ENCODE data around the gene PCDHGC5.

Gene PCDHGC5

GRCh38 chr5:141491323-141492167 lies 2.7 kb downstream of the PCDHGC5 start:
- DNase-seq = no peak

GRCh38 chr5:141492168-141492885 lies 3.4 kb downstream of the PCDHGC5 start:
- DNase-seq = no peak

GRCh38 chr5:141493500-141494422 lies 4.9 kb downstream of the PCDHGC5 start:
- DNase-seq = no peak

GRCh38 chr5:141494761-141495452 lies 6.0 kb downstream of the PCDHGC5 start:
- no peak for DNase-seq

- no peak for DNase-seq
These were observed 6.6 kb downstream of the PCDHGC5 start for GRCh38 chr5:141495453-141495811.

- no peak for DNase-seq
These were observed 7.2 kb downstream of the PCDHGC5 start for GRCh38 chr5:141496038-141496437.

- no peak for DNase-seq
These were observed 12.9 kb downstream of the PCDHGC5 start for GRCh38 chr5:141501761-141502160.

GRCh38 chr5:141503681-141504080 lies 14.8 kb downstream of the PCDHGC5 start:
- DNase-seq = no peak

GRCh38 chr5:141504216-141504615 lies 15.3 kb downstream of the PCDHGC5 start:
- DNase-seq = no peak

GRCh38 chr5:141506381-141507155 lies 17.7 kb downstream of the PCDHGC5 start:
- DNase-seq = no peak

- no peak for DNase-seq
These were observed 18.7 kb downstream of the PCDHGC5 start for GRCh38 chr5:141507387-141508091.

GRCh38 chr5:141508440-141508797 lies 19.5 kb downstream of the PCDHGC5 start:
- DNase-seq = no peak

GRCh38 chr5:141508798-141509611 lies 20.1 kb downstream of the PCDHGC5 start:
- no peak for DNase-seq

- DNase-seq = no peak
These were observed 21.3 kb downstream of the PCDHGC5 start for GRCh38 chr5:141510160-141510559.

GRCh38 chr5:141510850-141511601 lies 22.1 kb downstream of the PCDHGC5 start:
- DNase-seq = no peak

- DNase-seq = no peak
These were observed 23.0 kb downstream of the PCDHGC5 start for GRCh38 chr5:141511771-141512325.

GRCh38 chr5:141512390-141512910 lies 23.6 kb downstream of the PCDHGC5 start:
- peak; percentile 84 for DNase-seq

- DNase-seq = peak; percentile 24
These were observed 24.2 kb downstream of the PCDHGC5 start for GRCh38 chr5:141512911-141513626.

Measured in CD4-positive, alpha-beta T cell treated with Interleukin-12 subunit alpha and Interleukin-12 subunit beta, for 1 hour (primary cell).